Adipose tissue (tissue), 3 donors: ENCODE measurements around the gene PCDH17. TPM values are rescaled to one million over a fixed set of nuclear protein-coding genes. Genes with fewer than 3 reads are reported as not detected.

Experiments
- H3K27ac ChIP-seq: one replicate; pipeline ENCODE4 v1.5.1; 2013; ENCODE audit warnings: low read depth, low read length
- WGBS, 3 donors: extraction: QIAGEN DNeasy Blood & Tissue Kit; methylation state at CpG; one replicate each; pipeline ENCODE4 v1.1.7; 2013; 5-methylcytosine and 5-hydroxymethylcytosine counted together
- polyA plus RNA-seq, 3 donors: library from polyadenylated mRNA; stranded (reverse); fragments of 200-250 nt; gene quantifications; one replicate each; pipeline ENCODE4 v1.2.3, GENCODE V29; 2013
- donor health status: healthy with polysubstance abuse.
- donor health status: Bipolar disorder and iron deficiency.
- donor health status: healthy.

Gene PCDH17
- polyA plus RNA-seq, 3 donors: 0.45 to 1.5 (median 1.2) TPM

DNA sequence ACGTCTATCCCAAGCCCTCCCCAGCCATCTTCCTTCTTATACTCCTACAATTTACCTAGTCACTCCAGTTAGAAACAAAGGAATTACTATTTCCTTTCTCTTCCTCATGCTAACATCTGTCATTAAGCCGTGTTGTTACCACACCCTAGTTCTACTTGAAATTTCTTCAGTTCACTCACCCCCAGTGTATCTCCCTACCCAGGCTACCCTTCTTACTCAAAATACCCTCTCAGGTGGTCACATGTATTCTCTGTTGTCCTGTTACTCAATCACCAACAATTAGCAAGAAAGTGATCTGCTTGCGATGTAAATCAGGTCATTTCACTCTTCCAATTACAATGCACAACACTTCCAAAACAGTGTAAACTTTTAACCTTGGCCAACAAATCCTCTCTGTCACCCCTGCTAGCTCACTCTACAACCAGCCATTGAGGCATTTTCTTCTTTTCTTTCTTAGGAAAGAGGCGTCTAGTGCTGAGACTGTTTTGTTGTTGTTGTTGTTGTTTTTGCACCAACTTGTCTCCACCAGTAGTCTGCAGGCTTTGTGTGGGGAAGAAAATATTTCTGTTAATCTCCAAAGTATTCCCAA lies 50.7 kb downstream of the PCDH17 start:
- 51 to 81% (median 80%) methylated on average over 4 of the region's 4 CpGs for WGBS, 3 donors
- no peak overlapping the region for H3K27ac ChIP-seq

DNA sequence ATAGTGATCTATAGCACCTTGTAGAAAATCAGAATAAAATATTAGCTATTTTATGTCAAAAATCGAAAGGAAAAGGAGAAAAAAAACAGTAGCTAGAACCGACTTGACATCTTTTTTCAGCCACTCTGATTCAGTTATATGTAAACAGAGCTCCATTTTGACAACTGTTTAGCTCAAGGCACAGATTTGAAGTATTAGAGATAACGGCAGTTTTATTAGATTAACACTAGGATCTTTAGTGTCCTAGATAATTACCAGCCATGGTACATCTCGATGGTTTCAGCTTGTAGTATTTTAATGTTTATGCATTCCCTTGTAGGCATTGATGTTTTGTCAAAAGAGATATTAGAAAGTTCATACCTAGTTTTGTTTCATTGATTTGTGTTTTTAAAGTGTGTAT lies 67.3 kb downstream of the PCDH17 start:
- 71 to 75% (median 74%) methylated on average over 4 of the region's 4 CpGs for WGBS, 3 donors

DNA sequence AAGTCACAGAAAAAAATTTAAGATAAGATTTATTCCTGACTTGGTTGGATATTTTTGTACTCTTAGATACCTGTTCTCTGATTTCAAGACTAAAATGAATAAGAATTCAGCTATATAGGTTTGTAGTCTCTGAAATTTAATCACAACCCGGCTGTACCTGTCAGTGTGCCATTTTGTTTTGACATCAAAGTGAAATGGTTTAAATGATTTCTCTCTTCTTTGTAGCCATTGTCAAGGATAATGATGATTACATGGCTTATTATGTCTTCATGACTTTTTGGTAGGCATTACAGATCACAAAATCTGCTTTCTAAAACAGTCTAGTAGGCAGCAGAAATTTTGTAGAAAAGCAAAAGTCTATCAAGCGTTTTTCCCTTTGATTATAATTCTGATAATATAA lies 72.5 kb downstream of the PCDH17 start:
- H3K27ac ChIP-seq: no peak overlapping the region
- 87 to 95% (median 88%) methylated on average over 2 of the region's 2 CpGs for WGBS, 3 donors

More for the DNA sequence above, 67.3 kb downstream of the PCDH17 start:
- no peak overlapping the region for H3K27ac ChIP-seq

- H3K27ac ChIP-seq: no peak overlapping the region
- 51 to 85% (median 68%) methylated on average over 3 of the region's 3 CpGs for WGBS, 3 donors
These were observed 84.8 kb downstream of the PCDH17 start for GRCh38 chr13:57716295-57716694.

DNA sequence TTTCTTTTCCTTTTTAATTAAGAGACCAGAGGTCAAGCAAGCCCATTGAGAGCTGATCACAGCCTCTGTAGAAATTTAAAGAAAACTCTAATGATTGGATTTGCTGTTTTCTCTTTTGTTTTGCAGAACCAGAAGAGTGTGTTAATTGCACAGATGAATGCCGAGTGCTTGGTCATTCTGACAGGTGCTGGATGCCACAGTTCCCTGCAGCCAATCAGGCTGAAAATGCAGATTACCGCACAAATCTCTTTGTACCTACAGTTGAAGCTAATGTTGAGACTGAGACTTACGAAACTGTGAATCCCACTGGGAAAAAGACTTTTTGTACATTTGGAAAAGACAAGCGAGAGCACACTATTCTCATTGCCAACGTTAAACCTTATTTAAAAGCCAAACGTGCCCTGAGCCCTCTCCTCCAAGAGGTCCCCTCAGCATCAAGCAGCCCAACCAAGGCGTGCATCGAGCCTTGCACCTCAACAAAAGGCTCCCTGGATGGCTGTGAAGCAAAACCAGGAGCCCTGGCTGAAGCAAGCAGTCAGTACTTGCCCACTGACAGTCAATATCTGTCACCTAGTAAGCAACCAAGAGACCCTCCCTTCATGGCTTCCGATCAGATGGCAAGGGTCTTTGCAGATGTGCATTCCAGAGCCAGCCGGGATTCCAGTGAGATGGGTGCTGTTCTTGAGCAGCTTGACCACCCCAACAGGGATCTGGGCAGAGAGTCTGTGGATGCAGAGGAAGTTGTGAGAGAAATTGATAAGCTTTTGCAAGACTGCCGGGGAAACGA lies 93.1 kb downstream of the PCDH17 start:
- WGBS, 3 donors: 71 to 72% (median 71%) methylated on average over 12 of the region's 12 CpGs
- H3K27ac ChIP-seq: no peak overlapping the region

- 61 to 74% (median 66%) methylated on average over 2 of the region's 2 CpGs for WGBS, 3 donors
- H3K27ac ChIP-seq: no peak overlapping the region
These were observed 93.9 kb downstream of the PCDH17 start for GRCh38 chr13:57725480-57725879.

GRCh38 chr13:57726981-57727380 lies 95.4 kb downstream of the PCDH17 start:
- H3K27ac ChIP-seq: no peak overlapping the region
- WGBS, 3 donors: 76 to 93% (median 86%) methylated on average over 1 of the region's 1 CpG

DNA sequence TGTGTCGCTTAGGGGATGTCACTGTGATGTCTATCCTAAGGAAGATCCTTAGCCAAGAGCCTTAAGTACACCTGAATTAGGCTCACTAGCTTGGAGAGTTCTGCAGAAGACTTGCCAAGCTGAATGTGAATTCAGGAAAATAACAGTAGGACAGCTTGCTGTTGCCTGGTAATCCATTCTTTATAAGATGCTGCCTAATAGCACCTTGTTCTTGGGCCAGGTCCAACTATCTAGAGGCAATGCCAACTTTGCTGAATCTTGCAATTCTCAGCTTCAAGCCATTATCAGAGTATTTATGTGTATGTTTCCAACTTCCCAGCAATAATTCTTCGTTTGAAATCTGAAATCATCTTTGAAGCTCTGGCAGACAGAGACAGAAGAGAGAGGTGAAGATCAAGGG lies 102.8 kb downstream of the PCDH17 start:
- H3K27ac ChIP-seq: no peak overlapping the region
- WGBS, 3 donors: 36 to 52% (median 46%) methylated on average over 2 of the region's 2 CpGs

GRCh38 chr13:57739089-57739488 lies 107.5 kb downstream of the PCDH17 start:
- no peak overlapping the region for H3K27ac ChIP-seq
- 79 to 85% (median 80%) methylated on average over 2 of the region's 2 CpGs for WGBS, 3 donors

DNA sequence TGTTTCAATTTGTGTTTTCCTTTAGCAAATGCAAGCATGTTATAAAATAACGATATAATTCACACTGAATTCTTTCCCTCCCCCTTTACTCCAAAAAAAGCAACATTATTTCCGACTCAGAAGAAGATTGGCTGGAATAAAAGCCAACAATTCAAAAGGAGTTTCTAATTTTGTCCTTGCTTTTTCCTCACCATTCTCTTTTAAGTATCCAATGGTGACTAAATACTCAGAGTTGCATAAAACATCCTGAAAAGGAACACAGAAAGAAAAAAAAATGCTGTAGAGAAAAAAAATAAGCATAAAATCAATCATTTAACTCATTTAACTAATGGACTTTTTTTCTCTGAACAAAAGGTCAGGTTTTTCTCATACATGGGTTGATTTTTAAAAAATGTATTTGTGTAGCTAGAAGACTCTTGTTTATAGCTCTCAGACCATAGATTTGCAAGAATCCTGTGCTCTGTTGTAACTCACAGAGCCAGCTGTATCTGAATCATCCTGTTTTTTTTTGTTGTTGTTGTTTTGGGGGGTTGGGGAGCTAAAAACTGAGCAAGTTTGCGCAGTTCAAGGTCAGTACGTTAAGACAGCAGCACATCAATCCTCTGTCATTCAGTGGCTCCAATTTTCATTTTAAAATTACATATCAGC lies 108.1 kb downstream of the PCDH17 start:
- H3K27ac ChIP-seq: no peak overlapping the region
- WGBS, 3 donors: 51 to 64% (median 61%) methylated on average over 4 of the region's 4 CpGs

GRCh38 chr13:57740719-57741118 lies 109.2 kb downstream of the PCDH17 start:
- 38 to 43% (median 40%) methylated on average over 2 of the region's 2 CpGs for WGBS, 3 donors

DNA sequence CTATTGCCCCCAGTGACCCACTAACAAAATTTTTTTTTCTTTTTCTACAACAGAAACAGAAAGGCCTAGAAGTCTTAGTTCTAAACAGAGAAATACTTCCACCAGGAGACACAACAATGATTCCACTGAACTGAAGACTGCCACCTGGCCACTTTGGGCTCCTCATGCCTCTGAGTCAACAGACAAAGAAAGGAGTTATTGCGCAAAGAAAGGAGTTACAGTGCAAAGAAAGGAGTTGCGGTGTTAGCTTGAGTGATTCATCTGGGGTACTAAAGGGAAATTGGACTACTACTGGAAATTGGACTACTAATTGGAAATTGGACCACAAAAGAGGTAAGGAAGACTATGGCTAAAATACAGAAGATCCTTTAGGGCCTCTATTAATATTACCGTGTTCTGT lies 116.6 kb downstream of the PCDH17 start:
- WGBS, 3 donors: 76 to 94% (median 93%) methylated on average over 3 of the region's 3 CpGs
- no peak overlapping the region for H3K27ac ChIP-seq

More at GRCh38 chr13:57740719-57741118, 109.2 kb downstream of the PCDH17 start:
- H3K27ac ChIP-seq: no peak overlapping the region

DNA sequence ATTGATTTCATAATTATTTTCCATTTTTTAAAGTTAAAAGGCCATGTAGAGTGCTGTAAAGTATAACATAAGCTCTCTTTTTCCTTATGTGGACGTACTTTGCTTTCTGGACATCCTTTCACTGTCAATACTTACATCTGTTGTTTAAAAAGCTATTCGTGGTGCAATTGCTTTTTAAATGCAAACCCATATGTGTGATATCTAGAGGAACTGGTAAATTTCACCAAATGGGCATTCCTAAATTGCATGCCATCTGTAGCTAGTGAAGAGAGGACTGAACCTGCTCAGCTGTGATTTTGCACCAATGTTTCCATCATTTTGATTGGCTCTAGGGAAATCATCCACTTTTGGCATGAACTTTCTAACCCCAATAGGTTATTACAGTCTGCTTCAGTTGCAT lies 129.4 kb downstream of the PCDH17 start:
- H3K27ac ChIP-seq: no peak overlapping the region
- WGBS, 3 donors: 49 to 71% (median 59%) methylated on average over 2 of the region's 2 CpGs

GRCh38 chr13:57763689-57764088 lies 132.1 kb downstream of the PCDH17 start:
- H3K27ac ChIP-seq: no peak overlapping the region
- 69 to 87% (median 72%) methylated on average over 1 of the region's 1 CpG for WGBS, 3 donors
